ENCODE results near the gene GNAQ. TPM values are rescaled to one million over a fixed set of nuclear protein-coding genes. Genes with fewer than 3 reads are reported as not detected.

Gene GNAQ
- total and polyA plus RNA-seq, 8 donors = 55.5 to 95.5 (median 62.8) TPM

DNA sequence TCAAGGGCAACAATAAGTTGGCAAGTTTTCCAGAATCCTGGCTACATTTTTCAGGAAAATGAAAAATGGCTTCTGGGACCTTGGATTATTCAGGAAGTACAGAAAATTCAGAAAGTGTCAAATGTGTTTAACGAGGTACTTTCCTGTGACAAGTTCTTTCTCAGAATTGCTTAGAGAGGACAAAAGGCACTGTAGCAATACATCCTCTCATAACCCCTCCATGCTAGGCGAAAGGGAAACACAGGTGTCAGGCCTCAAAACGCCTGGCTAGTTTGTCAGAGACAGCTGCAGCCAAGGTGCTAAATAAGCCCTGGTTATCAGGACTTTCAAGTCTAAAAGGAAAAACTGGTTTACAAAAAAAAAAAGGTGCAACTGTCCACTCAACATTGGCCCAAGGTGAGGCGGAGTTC, 115.2 kb downstream of the GNAQ start:
- intact Hi-C loops (cut with DNase I) = loop anchor here in 1 of 2 donors (10.0 kb wide), 1 partner anchor 62 kb away; no protein-coding TSS in a partner anchor
- peaks cover 0 to 43% of the 10 kb centered on the region in 2 donors for H3K4me1 ChIP-seq
- H3K4me3 ChIP-seq = no peak overlapping the region
- H3K36me3 ChIP-seq = peaks cover 0 to 18% of the 10 kb centered on the region in 2 donors
- DNase-seq (no peak), ATAC-seq (no peak)
- H3K9me3 ChIP-seq = no peaks in the 10 kb centered on the region
- H3K27me3 ChIP-seq = no peaks in the 10 kb centered on the region
- TF ChIP-seq, protein P1, sequence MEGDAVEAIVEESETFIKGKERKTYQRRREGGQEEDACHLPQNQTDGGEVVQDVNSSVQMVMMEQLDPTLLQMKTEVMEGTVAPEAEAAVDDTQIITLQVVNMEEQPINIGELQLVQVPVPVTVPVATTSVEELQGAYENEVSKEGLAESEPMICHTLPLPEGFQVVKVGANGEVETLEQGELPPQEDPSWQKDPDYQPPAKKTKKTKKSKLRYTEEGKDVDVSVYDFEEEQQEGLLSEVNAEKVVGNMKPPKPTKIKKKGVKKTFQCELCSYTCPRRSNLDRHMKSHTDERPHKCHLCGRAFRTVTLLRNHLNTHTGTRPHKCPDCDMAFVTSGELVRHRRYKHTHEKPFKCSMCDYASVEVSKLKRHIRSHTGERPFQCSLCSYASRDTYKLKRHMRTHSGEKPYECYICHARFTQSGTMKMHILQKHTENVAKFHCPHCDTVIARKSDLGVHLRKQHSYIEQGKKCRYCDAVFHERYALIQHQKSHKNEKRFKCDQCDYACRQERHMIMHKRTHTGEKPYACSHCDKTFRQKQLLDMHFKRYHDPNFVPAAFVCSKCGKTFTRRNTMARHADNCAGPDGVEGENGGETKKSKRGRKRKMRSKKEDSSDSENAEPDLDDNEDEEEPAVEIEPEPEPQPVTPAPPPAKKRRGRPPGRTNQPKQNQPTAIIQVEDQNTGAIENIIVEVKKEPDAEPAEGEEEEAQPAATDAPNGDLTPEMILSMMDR (IDR thresholded peaks at IDR 0.05) = no peak
- H3K27ac ChIP-seq = peak overlapping the region in 1 of 2 donors; percentile 16

DNA sequence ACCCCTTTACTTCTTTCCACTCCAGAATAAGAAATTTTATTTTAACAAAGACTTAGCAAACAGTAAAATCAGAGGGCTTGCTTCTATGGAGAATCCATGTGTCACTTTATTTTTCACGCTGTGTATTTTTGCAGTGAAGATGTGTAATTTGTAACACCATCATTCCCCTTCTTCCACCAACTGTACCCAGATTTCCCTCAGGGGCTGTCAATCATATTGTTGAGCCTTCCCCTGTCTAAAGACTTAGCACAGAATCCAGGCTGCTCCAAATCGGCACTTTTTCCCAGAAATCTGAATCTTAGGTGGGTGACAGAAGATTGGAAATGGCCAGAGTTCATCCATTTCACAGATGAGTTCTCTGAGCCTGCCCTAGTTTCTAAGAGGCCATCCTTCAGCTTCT, 115.9 kb downstream of the GNAQ start:
- H3K27me3 ChIP-seq = no peaks in the 10 kb centered on the region
- ATAC-seq = no peak

DNA sequence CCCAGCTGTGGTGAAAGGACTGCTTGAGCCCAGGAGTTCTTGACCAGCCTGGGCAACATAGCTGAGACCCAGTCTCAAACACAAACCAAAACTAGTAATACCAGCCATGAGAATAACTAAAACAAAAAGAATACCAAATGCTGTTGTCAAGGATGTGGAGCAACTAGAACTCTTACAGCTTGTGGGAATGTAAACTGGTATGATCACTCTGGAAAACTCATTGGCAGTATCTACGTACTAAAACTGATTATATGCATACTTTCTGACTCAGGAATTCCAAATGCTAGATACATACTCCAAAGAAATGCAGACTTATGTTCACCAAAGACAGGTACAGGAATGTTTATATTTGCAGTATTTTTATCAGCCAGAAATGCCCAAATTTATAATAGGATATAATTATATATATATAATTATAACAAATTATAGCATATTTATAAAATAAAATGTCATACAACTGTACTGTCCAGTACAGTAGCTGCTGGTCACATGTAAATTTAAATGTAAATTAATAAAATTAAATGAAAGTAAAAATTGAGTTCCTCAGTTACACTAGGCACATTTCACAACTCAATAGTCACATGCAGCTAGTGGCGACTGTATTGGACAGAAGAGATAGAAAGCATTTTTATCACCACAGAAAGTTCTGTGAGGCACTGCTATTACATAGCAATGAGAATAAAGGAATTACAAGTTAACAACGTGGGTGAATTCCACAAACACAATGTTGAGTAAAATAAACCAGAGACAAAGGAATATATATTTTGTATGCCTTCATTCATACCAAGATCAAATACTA, 118.5 kb downstream of the GNAQ start:
- TF ChIP-seq, protein P1 (IDR thresholded peaks at IDR 0.05) = no peak
- H3K27me3 ChIP-seq = no peaks in the 10 kb centered on the region
- peaks cover 0 to 69% of the 10 kb centered on the region in 2 donors for H3K4me1 ChIP-seq
- H3K27ac ChIP-seq = no peak overlapping the region
- no peak for DNase-seq
- intact Hi-C loops (cut with DNase I) = loop anchor here in 1 of 2 donors (10.0 kb wide), 1 partner anchor 58 kb away; no protein-coding TSS in a partner anchor
- H3K9me3 ChIP-seq = no peaks in the 10 kb centered on the region
- H3K36me3 ChIP-seq = no peaks in the 10 kb centered on the region
- peak; percentile 17 for ATAC-seq
- no peak overlapping the region for H3K4me3 ChIP-seq

More for the DNA sequence above, 115.9 kb downstream of the GNAQ start:
- intact Hi-C loops (cut with DNase I) = loop anchor here in 1 of 2 donors (10.0 kb wide), 1 partner anchor 61 kb away; no protein-coding TSS in a partner anchor
- H3K36me3 ChIP-seq = peaks cover 0 to 11% of the 10 kb centered on the region in 2 donors
- peaks cover 0 to 50% of the 10 kb centered on the region in 2 donors for H3K4me1 ChIP-seq
- DNase-seq = no peak
- H3K9me3 ChIP-seq = no peaks in the 10 kb centered on the region
- H3K4me3 ChIP-seq = no peak overlapping the region
- H3K27ac ChIP-seq = peak overlapping the region in 1 of 2 donors; percentile 16
- TF ChIP-seq, protein P1 (IDR thresholded peaks at IDR 0.05) = no peak

DNA sequence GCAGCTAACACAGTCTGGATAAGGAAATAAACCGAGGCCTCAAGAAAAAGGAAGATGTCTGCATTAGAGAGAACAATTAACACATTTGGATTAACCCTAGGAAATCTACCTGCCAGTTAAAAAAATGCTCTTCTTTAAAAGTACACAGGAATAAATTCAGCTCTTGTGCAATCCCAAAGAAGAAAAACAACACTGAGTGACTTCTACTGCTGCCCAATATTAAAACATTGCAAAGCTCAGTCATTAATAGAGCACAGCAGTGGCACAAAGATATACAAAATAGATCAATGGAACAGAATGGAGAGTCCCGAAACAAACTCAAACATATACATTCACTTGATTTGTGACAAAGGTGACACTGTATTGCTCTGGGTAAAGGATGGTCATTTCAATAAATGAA, 119.7 kb downstream of the GNAQ start:
- H3K9me3 ChIP-seq = no peaks in the 10 kb centered on the region
- TF ChIP-seq, protein P1 (IDR thresholded peaks at IDR 0.05) = no peak
- ATAC-seq (no peak), DNase-seq (no peak)
- H3K4me3 ChIP-seq = no peak overlapping the region
- no peaks in the 10 kb centered on the region for H3K27me3 ChIP-seq
- intact Hi-C loops (cut with DNase I) = loop anchor here in 1 of 2 donors (10.0 kb wide), 1 partner anchor 57 kb away; no protein-coding TSS in a partner anchor
- no peaks in the 10 kb centered on the region for H3K36me3 ChIP-seq
- no peak overlapping the region for H3K27ac ChIP-seq
- peaks cover 0 to 69% of the 10 kb centered on the region in 2 donors for H3K4me1 ChIP-seq

DNA sequence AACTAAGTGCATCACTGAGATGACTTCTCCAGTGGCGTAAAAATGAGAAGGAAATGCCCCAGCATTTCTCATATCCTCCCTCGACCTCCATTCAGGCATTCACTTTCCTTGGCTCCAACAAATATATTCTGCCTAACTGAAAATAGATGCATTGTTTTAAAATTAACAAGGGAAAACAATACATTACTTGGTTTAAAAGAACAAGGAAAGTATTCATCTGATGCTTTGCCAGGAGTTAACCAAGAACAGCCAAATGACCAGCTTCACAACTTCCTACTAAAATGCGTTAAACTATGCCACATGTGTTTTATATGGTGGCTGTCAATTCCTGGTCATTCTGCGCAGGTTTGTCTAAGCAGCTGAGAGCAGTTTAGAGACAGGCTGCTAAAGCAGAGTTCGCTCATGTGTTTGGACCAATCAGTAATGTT, 121.4 kb downstream of the GNAQ start:
- TF ChIP-seq, protein P1 (IDR thresholded peaks at IDR 0.05) = no peak
- Histone ChIP-seq H3K4me3 (no peak overlapping the region), H3K36me3 (no peaks in the 10 kb centered on the region), H3K4me1 (peaks cover 0 to 64% of the 10 kb centered on the region in 2 donors), H3K27ac (peak overlapping the region in 1 of 2 donors; percentile 13), H3K9me3 (no peaks in the 10 kb centered on the region), H3K27me3 (no peaks in the 10 kb centered on the region)
- no peak for DNase-seq
- ATAC-seq = no peak
- intact Hi-C loops (cut with DNase I) = loop anchor here in 1 of 2 donors (10.0 kb wide), 1 partner anchor 55 kb away; no protein-coding TSS in a partner anchor
